Loucy (cell line): ENCODE measurements around the gene RFFL.

Experiments
- EZH2phosphoT487 ChIP-seq: fragments of 200-600 bp; IDR thresholded peaks from 2 replicates; pipeline ENCODE4 v1.6.1; 2018; ENCODE audit warnings: antibody characterized with exemption, mild to moderate bottlenecking, moderate library complexity, borderline replicate concordance
- TF ChIP-seq, protein P1 (sequence below): fragments of 200-600 bp; sonication (generic); conservative IDR thresholded peaks from 2 replicates; pipeline ENCODE4 v1.5.1; 2014; ENCODE audit warnings: mild to moderate bottlenecking, antibody characterized with exemption, low read length

DNA sequence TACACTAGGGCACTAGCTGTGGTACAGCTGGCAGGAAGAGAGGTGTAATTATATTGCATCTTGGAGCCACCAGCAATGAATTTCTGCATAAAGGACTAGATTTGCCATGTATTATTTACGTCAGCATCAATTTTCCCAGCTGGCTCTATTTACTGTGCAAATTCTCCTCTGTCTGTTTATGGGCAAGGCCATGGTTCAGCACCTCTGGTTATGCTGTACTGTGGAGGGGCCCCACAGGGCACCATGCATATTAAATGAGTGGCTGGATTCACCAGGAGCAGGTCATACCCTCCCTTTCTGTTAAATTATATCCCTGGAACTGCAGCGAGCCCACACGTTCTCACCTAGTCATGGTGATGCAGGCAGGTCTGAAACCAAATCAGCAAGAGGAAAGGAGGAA, 36.4 kb upstream of the RFFL start:
- TF ChIP-seq, protein P1, sequence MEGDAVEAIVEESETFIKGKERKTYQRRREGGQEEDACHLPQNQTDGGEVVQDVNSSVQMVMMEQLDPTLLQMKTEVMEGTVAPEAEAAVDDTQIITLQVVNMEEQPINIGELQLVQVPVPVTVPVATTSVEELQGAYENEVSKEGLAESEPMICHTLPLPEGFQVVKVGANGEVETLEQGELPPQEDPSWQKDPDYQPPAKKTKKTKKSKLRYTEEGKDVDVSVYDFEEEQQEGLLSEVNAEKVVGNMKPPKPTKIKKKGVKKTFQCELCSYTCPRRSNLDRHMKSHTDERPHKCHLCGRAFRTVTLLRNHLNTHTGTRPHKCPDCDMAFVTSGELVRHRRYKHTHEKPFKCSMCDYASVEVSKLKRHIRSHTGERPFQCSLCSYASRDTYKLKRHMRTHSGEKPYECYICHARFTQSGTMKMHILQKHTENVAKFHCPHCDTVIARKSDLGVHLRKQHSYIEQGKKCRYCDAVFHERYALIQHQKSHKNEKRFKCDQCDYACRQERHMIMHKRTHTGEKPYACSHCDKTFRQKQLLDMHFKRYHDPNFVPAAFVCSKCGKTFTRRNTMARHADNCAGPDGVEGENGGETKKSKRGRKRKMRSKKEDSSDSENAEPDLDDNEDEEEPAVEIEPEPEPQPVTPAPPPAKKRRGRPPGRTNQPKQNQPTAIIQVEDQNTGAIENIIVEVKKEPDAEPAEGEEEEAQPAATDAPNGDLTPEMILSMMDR, result no peak
- no peak for TF ChIP-seq EZH2phosphoT487
